Chondrocyte (in vitro differentiated cells): ENCODE results near the gene LIN7B. TPM values are rescaled to one million over a fixed set of nuclear protein-coding genes. Genes with fewer than 3 reads are reported as not detected.
A peak's percentile ranks its signal among the peaks of the same experiment; 100 is the strongest.

Experiments
- DNase-seq: peaks from one replicate; pipeline ENCODE4 v3.0.0; 2021; ENCODE audit warnings: mixed read lengths, low spot score
- H3K27ac Mint-ChIP-seq: one replicate; pipeline ENCODE4 v1.8.0; 2021; ENCODE audit warnings: mild to moderate bottlenecking, moderate library complexity, mixed read lengths; ENCODE audit not compliant: unreplicated experiment
- H3K27me3 Mint-ChIP-seq: 2 replicates; pipeline ENCODE4 v1.8.0; 2021; ENCODE audit warnings: low read depth, mixed read lengths
- H3K36me3 Mint-ChIP-seq: 2 replicates; pipeline ENCODE4 v1.8.0; 2021; ENCODE audit warnings: low read depth, mixed read lengths
- H3K4me1 Mint-ChIP-seq: 2 replicates; pipeline ENCODE4 v1.8.0; 2021; ENCODE audit warnings: low read depth, mild to moderate bottlenecking, mixed read lengths
- H3K4me3 Mint-ChIP-seq: one replicate; pipeline ENCODE4 v1.8.0; 2021; ENCODE audit warnings: mild to moderate bottlenecking, moderate library complexity, mixed read lengths; ENCODE audit not compliant: unreplicated experiment
- H3K9me3 Mint-ChIP-seq: 2 replicates; pipeline ENCODE4 v1.8.0; 2021; ENCODE audit warnings: low read depth, mixed read lengths
- CTCF ChIP-seq: fragments of 200-600 bp; sonication (generic); IDR thresholded peaks from 2 replicates; pipeline ENCODE4 v1.5.0; 2021; ENCODE audit warnings: antibody characterized with exemption, mild to moderate bottlenecking, moderate library complexity
- total RNA-seq: library from RNA; stranded (reverse); gene quantifications from 3 replicates; pipeline ENCODE4 v1.2.1, GENCODE V29; 2021

Gene LIN7B
- total RNA-seq, 1 donor from 2014 or later = 13.9 TPM

GRCh38 chr19:49148044-49148682 lies 34.0 kb downstream of the LIN7B start:
- no peak for TF ChIP-seq CTCF
- no peaks in the 10 kb centered on the region for H3K27me3 Mint-ChIP-seq
- no peaks in the 10 kb centered on the region for H3K36me3 Mint-ChIP-seq
- peaks cover 25% of the 10 kb centered on the region for H3K4me1 Mint-ChIP-seq
- H3K27ac Mint-ChIP-seq = no peak overlapping the region
- H3K4me3 Mint-ChIP-seq = peak overlapping the region; percentile 52
- no peak for DNase-seq
- no peaks in the 10 kb centered on the region for H3K9me3 Mint-ChIP-seq

- H3K27me3 Mint-ChIP-seq = no peaks in the 10 kb centered on the region
- H3K36me3 Mint-ChIP-seq = peaks cover 1% of the 10 kb centered on the region
- no peak for TF ChIP-seq CTCF
- DNase-seq = peak; percentile 99
- peak overlapping the region; percentile 82 for H3K27ac Mint-ChIP-seq
- peak overlapping the region; percentile 91 for H3K4me3 Mint-ChIP-seq
- H3K9me3 Mint-ChIP-seq = peaks cover 3% of the 10 kb centered on the region
- peaks cover 24% of the 10 kb centered on the region for H3K4me1 Mint-ChIP-seq
Observed at GRCh38 chr19:49148784-49149651, 34.8 kb downstream of the LIN7B start.

GRCh38 chr19:49149652-49150105 lies 35.5 kb downstream of the LIN7B start:
- H3K4me3 Mint-ChIP-seq = peak overlapping the region; percentile 91
- peaks cover 3% of the 10 kb centered on the region for H3K9me3 Mint-ChIP-seq
- no peaks in the 10 kb centered on the region for H3K27me3 Mint-ChIP-seq
- H3K4me1 Mint-ChIP-seq = peaks cover 24% of the 10 kb centered on the region
- H3K27ac Mint-ChIP-seq = peak overlapping the region; percentile 82
- no peak for TF ChIP-seq CTCF
- H3K36me3 Mint-ChIP-seq = peaks cover 1% of the 10 kb centered on the region
- no peak for DNase-seq

GRCh38 chr19:49150106-49150943 lies 36.2 kb downstream of the LIN7B start:
- Mint-ChIP-seq H3K4me3 (peak overlapping the region; percentile 91), H3K9me3 (peaks cover 3% of the 10 kb centered on the region), H3K4me1 (peaks cover 24% of the 10 kb centered on the region), H3K27ac (peak overlapping the region; percentile 79), H3K36me3 (peaks cover 1% of the 10 kb centered on the region), H3K27me3 (no peaks in the 10 kb centered on the region)
- TF ChIP-seq CTCF = no peak
- DNase-seq = no peak

GRCh38 chr19:49150944-49151243 lies 36.7 kb downstream of the LIN7B start:
- Mint-ChIP-seq H3K4me1 (peaks cover 20% of the 10 kb centered on the region), H3K4me3 (peak overlapping the region; percentile 91)

More at GRCh38 chr19:49150944-49151243, 36.7 kb downstream of the LIN7B start:
- Mint-ChIP-seq H3K27me3 (no peaks in the 10 kb centered on the region), H3K27ac (no peak overlapping the region), H3K9me3 (peaks cover 3% of the 10 kb centered on the region), H3K36me3 (peaks cover 1% of the 10 kb centered on the region)
- no peak for DNase-seq
- TF ChIP-seq CTCF = no peak
